Parathyroid adenoma (tissue), 2 donors: ENCODE data around the gene PRND.
"Not testable (repeated sequence)": the region's sequence is repeated elsewhere in the genome, so short reads cannot be mapped to it uniquely, and the experiment has no call there.

Experiments
- H2AFZ ChIP-seq: fragments of 300-600 bp; sonication (generic); one replicate; pipeline ENCODE4 v1.7.0; 2017; ENCODE audit warnings: antibody characterized with exemption, mild to moderate bottlenecking
- H3K27ac ChIP-seq: fragments of 300-600 bp; sonication (generic); one replicate; pipeline ENCODE4 v1.7.0; 2017
- H3K27me3 ChIP-seq: fragments of 300-600 bp; sonication (generic); one replicate; pipeline ENCODE4 v1.7.0; 2017; ENCODE audit warnings: low read length; ENCODE audit not compliant: control insufficient read depth, insufficient read depth
- H3K36me3 ChIP-seq: fragments of 300-600 bp; sonication (generic); one replicate; pipeline ENCODE4 v1.7.0; 2017; ENCODE audit warnings: low read length; ENCODE audit not compliant: control insufficient read depth, insufficient read depth
- H3K4me1 ChIP-seq: fragments of 300-600 bp; sonication (generic); one replicate; pipeline ENCODE4 v1.7.0; 2017; ENCODE audit warnings: control low read depth
- H3K4me2 ChIP-seq: fragments of 300-600 bp; sonication (generic); one replicate; pipeline ENCODE4 v1.7.0; 2017; ENCODE audit warnings: low read length
- H3K4me3 ChIP-seq: fragments of 300-600 bp; sonication (generic); one replicate; pipeline ENCODE4 v1.7.0; 2017; ENCODE audit warnings: low read depth, low read length
- H3K79me2 ChIP-seq: fragments of 300-600 bp; sonication (generic); one replicate; pipeline ENCODE4 v1.7.0; 2017; ENCODE audit warnings: control low read depth
- H3K9ac ChIP-seq: fragments of 300-600 bp; sonication (generic); one replicate; pipeline ENCODE4 v1.7.0; 2017; ENCODE audit warnings: mild to moderate bottlenecking
- H3K9me3 ChIP-seq: fragments of 300-600 bp; sonication (generic); one replicate; pipeline ENCODE4 v1.7.0; 2017; ENCODE audit warnings: low read length; ENCODE audit not compliant: control insufficient read depth
- CTCF ChIP-seq: fragments of 300-600 bp; sonication (generic); IDR thresholded peaks from one replicate; pipeline ENCODE4 v1.7.0; 2017; ENCODE audit warnings: antibody characterized with exemption, mild to moderate bottlenecking
- donor health status: primary hyperparathyroidism.

Gene PRND

GRCh38 chr20:4719190-4719589, 2.5 kb upstream of the PRND start:
- H3K4me3 ChIP-seq = no peak overlapping the region
- no peaks in the 10 kb centered on the region for H3K36me3 ChIP-seq
- H3K79me2 ChIP-seq = no peaks in the 10 kb centered on the region
- H3K4me1 ChIP-seq = no peaks in the 10 kb centered on the region
- no peak overlapping the region for H2AFZ ChIP-seq
- H3K27ac ChIP-seq = no peak overlapping the region
- no peak overlapping the region for H3K9ac ChIP-seq
- no peak for TF ChIP-seq CTCF
- no peak overlapping the region for H3K4me2 ChIP-seq
- no peaks in the 10 kb centered on the region for H3K27me3 ChIP-seq
- H3K9me3 ChIP-seq = no peaks in the 10 kb centered on the region

DNA sequence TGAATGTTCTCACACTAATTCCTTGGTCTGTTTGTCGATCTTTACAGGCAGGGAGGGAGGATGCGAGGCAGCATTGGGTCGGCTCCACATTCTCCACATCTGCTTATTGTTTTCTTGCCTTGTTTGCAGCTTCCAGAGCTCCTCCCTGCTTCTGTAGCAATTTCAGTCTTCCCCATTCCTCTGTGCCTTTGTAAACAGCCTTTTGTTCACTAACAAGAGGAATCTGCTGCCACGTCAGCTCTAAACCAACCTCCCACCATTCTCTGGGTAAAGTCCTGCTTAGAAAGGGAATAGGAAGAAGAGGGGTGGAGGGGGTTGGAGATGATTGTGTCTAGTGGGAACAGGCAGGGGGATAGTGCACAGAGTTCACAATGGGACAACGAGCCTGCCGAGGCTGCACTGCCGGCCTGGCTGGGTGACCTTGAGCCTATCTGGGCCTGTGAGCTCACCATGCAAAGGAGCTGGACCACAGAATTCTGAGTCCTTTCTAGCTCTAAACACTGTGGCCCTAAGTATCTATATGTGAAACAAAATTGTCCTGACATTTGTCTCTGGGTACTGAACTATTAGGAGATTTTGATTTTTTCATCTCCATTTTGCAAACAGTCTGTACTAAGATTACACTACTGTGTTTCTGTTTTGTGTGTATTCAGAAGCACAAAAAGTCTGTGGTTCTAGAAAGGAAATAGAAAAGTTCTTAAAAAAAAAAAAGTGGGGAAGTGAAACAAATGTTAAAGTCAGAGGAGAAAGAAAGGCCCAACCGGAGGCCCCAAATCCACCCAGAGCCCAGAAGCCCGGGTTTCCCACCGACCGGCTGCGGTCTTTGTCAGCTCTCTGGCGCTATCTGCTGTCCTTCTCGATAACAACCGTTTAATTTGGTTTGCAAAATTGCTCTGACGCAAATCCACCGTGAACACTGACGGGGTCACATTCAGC, 1.4 kb upstream of the PRND start:
- Histone ChIP-seq H2AFZ (peak overlapping the region; percentile 89), H3K4me2 (peak overlapping the region; percentile 43), H3K9ac (no peak overlapping the region), H3K4me3 (peak overlapping the region; percentile 3), H3K9me3 (no peaks in the 10 kb centered on the region), H3K36me3 (no peaks in the 10 kb centered on the region), H3K79me2 (no peaks in the 10 kb centered on the region), H3K4me1 (no peaks in the 10 kb centered on the region), H3K27me3 (no peaks in the 10 kb centered on the region), H3K27ac (no peak overlapping the region)
- peak; percentile 72 for TF ChIP-seq CTCF

DNA sequence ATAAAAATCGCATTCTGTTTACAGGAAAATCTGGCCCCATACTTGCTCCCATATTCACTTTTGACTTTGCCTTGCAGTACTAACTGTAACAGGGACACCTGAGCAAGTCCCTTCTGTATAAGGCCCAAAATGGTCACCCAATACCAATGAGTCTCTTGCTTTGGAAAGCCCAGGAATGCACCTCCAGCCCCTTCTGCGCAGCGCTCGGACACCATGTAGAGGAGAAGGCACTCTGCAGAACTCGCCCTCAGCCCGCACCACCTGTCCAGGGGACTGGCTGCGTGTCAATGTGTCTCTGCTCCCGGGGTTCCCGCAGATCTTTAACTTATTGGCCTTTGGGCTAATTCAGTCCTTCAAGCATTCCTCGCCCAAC, 746 bp upstream of the PRND start:
- Histone ChIP-seq H3K27me3 (no peaks in the 10 kb centered on the region), H3K4me1 (no peaks in the 10 kb centered on the region), H3K4me3 (peak overlapping the region; percentile 3), H3K27ac (no peak overlapping the region), H3K4me2 (peak overlapping the region; percentile 43), H2AFZ (peak overlapping the region; percentile 89), H3K36me3 (no peaks in the 10 kb centered on the region), H3K9me3 (no peaks in the 10 kb centered on the region), H3K79me2 (no peaks in the 10 kb centered on the region), H3K9ac (no peak overlapping the region)
- no peak for TF ChIP-seq CTCF

DNA sequence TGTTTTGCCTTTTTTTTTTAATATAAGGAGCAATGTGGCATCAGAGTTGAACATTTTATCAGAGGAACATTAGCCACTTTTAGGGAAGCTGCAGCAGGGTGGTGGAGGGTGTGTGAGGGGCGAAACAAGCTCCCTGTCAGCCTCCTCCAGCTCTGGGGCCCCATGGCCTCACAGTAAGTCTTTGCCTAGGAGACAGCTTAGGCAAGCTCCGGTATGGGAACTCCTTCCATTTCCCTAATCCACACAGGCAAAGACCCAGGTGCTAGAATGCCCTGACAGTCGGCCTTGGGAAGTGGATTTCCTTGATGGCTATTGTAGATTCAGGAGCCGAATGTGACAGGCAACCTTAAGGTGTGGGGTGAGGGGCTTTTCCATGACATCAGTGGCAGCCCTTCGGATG, 862 bp downstream of the PRND start:
- Histone ChIP-seq H3K4me2 (no peak overlapping the region), H3K4me3 (no peak overlapping the region), H3K4me1 (no peaks in the 10 kb centered on the region), H3K27ac (no peak overlapping the region), H2AFZ (no peak overlapping the region), H3K79me2 (no peaks in the 10 kb centered on the region), H3K27me3 (no peaks in the 10 kb centered on the region), H3K9ac (no peak overlapping the region), H3K9me3 (no peaks in the 10 kb centered on the region), H3K36me3 (no peaks in the 10 kb centered on the region)
- TF ChIP-seq CTCF = no peak

- Histone ChIP-seq H3K4me3 (no peak overlapping the region), H2AFZ (no peak overlapping the region), H3K79me2 (no peaks in the 10 kb centered on the region), H3K36me3 (no peaks in the 10 kb centered on the region), H3K9ac (no peak overlapping the region), H3K9me3 (no peaks in the 10 kb centered on the region), H3K4me2 (no peak overlapping the region), H3K27ac (no peak overlapping the region), H3K27me3 (no peaks in the 10 kb centered on the region), H3K4me1 (no peaks in the 10 kb centered on the region)
- no peak for TF ChIP-seq CTCF
These were observed 1.3 kb downstream of the PRND start for GRCh38 chr20:4722993-4723392.

DNA sequence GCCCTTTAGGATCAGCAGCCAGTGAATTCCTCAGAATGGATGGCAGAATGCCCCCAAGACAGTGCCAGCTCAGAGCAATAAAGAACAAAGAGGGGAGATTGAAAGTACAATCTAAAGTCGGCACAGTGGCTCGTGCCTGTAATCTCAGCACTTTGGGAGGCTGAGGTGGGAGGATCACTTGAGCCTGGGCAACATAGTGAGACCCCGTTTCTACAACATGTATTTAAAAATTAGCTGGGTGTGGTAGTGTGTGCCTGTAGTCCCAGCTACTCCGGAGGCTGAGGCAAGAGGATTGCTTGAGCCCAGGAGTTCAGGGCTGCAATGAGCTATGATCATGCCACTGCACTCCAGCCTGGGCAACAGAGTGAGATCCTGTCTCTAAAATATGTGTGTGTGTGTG, 1.8 kb downstream of the PRND start:
- H3K9ac ChIP-seq, H3K27ac ChIP-seq, H3K9me3 ChIP-seq, H3K36me3 ChIP-seq, H3K4me2 ChIP-seq, H3K4me3 ChIP-seq, H3K79me2 ChIP-seq, H2AFZ ChIP-seq, H3K27me3 ChIP-seq, H3K4me1 ChIP-seq: not testable (repeated sequence)
